Adrenal gland (tissue), 12 donors: Measurements from ENCODE around the gene SUB1. TPM values are rescaled to one million over a fixed set of nuclear protein-coding genes. Genes with fewer than 3 reads are reported as not detected.

Source experiments
- DNase-seq, 7 donors: peaks; one replicate each; pipeline ENCODE4 v3.0.0-alpha.2; 2019 to 2020
- H3K27ac ChIP-seq, 5 donors: fragments of 200-600 bp; sonication (generic) in 4 of 5; 1 replicate in 3 of 5; 2 replicates in 2 of 5; pipeline versions ENCODE4 v1.5.1 to v1.8.0; 2016 to 2020; ENCODE audit warnings: mild to moderate bottlenecking in 1 of 5
- H3K27me3 ChIP-seq: fragments of 200-600 bp; 2 replicates; pipeline ENCODE4 v1.8.0; 2021
- H3K36me3 ChIP-seq, 2 donors: fragments of 200-600 bp; replicated peaks in 1 of 2; 1 replicate in 1 of 2; 2 replicates in 1 of 2; pipeline versions ENCODE4 v1.5.1 to v1.8.0; 2018 to 2022
- H3K4me1 ChIP-seq, 2 donors: fragments of 200-600 bp; replicated peaks in 1 of 2; 1 replicate in 1 of 2; 2 replicates in 1 of 2; pipeline versions ENCODE4 v1.5.1 to v1.8.0; 2018 to 2021
- H3K4me3 ChIP-seq, 4 donors: fragments of 200-600 bp; sonication (generic) in 3 of 4; one replicate each; pipeline ENCODE4 v1.5.1; 2016 to 2018
- H3K9me3 ChIP-seq, 3 donors: fragments of 200-600 bp; sonication (generic) in 1 of 3; replicated peaks in 1 of 3; 1 replicate in 2 of 3; 2 replicates in 1 of 3; pipeline versions ENCODE4 v1.5.1 to v1.8.0; 2016 to 2021
- CTCF ChIP-seq, 6 experiments: fragments of 450-650 bp in 4 of 6; fragments of 200-600 bp in 2 of 6; sonication (generic) in 1 of 6; IDR thresholded peaks; 1 replicate in 5 of 6; 2 replicates in 1 of 6; pipeline versions ENCODE4 v1.5.1 to v1.8.0; 2016 to 2021; ENCODE audit warnings: antibody characterized with exemption in 6 of 6, mild to moderate bottlenecking in 2 of 6, moderate library complexity in 1 of 6
- POLR2A ChIP-seq, 2 donors: fragments of 450-650 bp; IDR thresholded peaks; one replicate each; pipeline ENCODE4 v1.6.1; 2017; ENCODE audit warnings: antibody characterized with exemption in 2 of 2, mild to moderate bottlenecking in 2 of 2, moderate library complexity in 1 of 2
- WGBS, 4 donors: extraction: QIAGEN DNeasy Blood & Tissue Kit in 2 of 4; methylation state at CpG; one replicate each; pipeline versions ENCODE4 v1.1.5 to v1.1.7; 2013 to 2017; 5-methylcytosine and 5-hydroxymethylcytosine counted together
- intact Hi-C, 2 donors: fragments of 100-400 bp; cut with DNase I; formaldehyde crosslinking; loops; one replicate each; pipeline versions ENCODE4 v1.14.1 to v1.15.0; 2022 to 2023
- polyA plus RNA-seq, 3 donors: library from polyadenylated mRNA; stranded (reverse); fragments of 200-250 nt in 2 of 3; fragments of 350-450 nt in 1 of 3; fragmentation: Illumina TruSeq in 1 of 3; extraction: RNeasy Lipid Tissue Mini Kit (QIAGEN cat#74804) in 1 of 3; gene quantifications; one replicate each; pipeline ENCODE4 v1.2.3, GENCODE V29; 2013 to 2014
- total RNA-seq, 9 donors: library from RNA; depleted of rRNA in 4 of 9; stranded (reverse); fragments of >200 nt in 4 of 9; fragments of 120-200 nt in 1 of 9; fragmentation: NEBNext Ultra II Directional in 1 of 9; extraction: Animal tissue kit (Norgen Biotek cat#: 25700) in 1 of 9; gene quantifications; one replicate each; pipeline versions ENCODE4 v1.1.0 to v1.2.4, GENCODE V29; 2013 to 2023
- donor health status: healthy with polysubstance abuse.
- donor health status: Bipolar disorder and iron deficiency.
- donor health status: DM: yes; HTN: yes; CAD: no.
- donor health status: DM: no; HTN: no; CAD: no.
- donor health status: DM: no; HTN: no; CAD: no.
- donor health status: DM: yes; HTN: yes; CAD: no.

SUB1 gene
- total and polyA plus RNA-seq, 12 donors: 48.1 to 439 (median 166) TPM

GRCh38 chr5:32587067-32587551 is 1.8 kb downstream of the SUB1 start:
- H3K27ac ChIP-seq: peak overlapping the region in 1 of 5 donors; percentile 99
- H3K4me3 ChIP-seq: peak overlapping the region in 1 of 4 donors; percentile 89
- 48 to 57% (median 56%) methylated on average over 6 of the region's 6 CpGs for WGBS, 4 donors

GRCh38 chr5:32589416-32589815 is 4.1 kb downstream of the SUB1 start:
- H3K4me3 ChIP-seq: no peak overlapping the region

More at GRCh38 chr5:32587067-32587551, 1.8 kb downstream of the SUB1 start:
- Histone ChIP-seq H3K27me3 (no peaks in the 10 kb centered on the region), H3K4me1 (peaks cover 11 to 44% of the 10 kb centered on the region in 2 donors), H3K9me3 (no peaks in the 10 kb centered on the region), H3K36me3 (peaks cover 0 to 26% of the 10 kb centered on the region in 2 donors)
- intact Hi-C loops: loop anchor here in 1 of 2 donors (5.0 kb wide), 1 partner anchor 100 kb away; no protein-coding TSS in a partner anchor
- TF ChIP-seq CTCF (IDR thresholded peaks at IDR 0.05) (no peak), POLR2A (IDR thresholded peaks at IDR 0.05) (no peak)
- no peak for DNase-seq

GRCh38 chr5:32589942-32590869 is 4.8 kb downstream of the SUB1 start:
- peaks cover 0 to 56% of the 10 kb centered on the region in 2 donors for H3K36me3 ChIP-seq
- TF ChIP-seq CTCF (IDR thresholded peaks at IDR 0.05) (peak; percentile 57 to 88 (median 74)), POLR2A (IDR thresholded peaks at IDR 0.05) (no peak)
- H3K9me3 ChIP-seq: no peaks in the 10 kb centered on the region
- H3K4me3 ChIP-seq: no peak overlapping the region
- 81 to 85% (median 82%) methylated on average over 13 to 15 of the region's 15 CpGs for WGBS, 4 donors
- no peak overlapping the region for H3K27ac ChIP-seq
- intact Hi-C loops: loop anchor here (5.0 kb wide), 2 partner anchors 98 to 103 kb away; no protein-coding TSS in a partner anchor
- H3K27me3 ChIP-seq: no peaks in the 10 kb centered on the region
- peak in 4 of 7 donors; percentile 25 to 62 (median 49) for DNase-seq
- peaks cover 11 to 29% of the 10 kb centered on the region in 2 donors for H3K4me1 ChIP-seq

More at GRCh38 chr5:32589416-32589815, 4.1 kb downstream of the SUB1 start:
- WGBS, 4 donors: 85 to 89% (median 86%) methylated on average over 8 of the region's 8 CpGs
- intact Hi-C loops: loop anchor here in 1 of 2 donors (5.0 kb wide), 1 partner anchor 102 kb away; no protein-coding TSS in a partner anchor
- peaks cover 0 to 48% of the 10 kb centered on the region in 2 donors for H3K36me3 ChIP-seq
- no peaks in the 10 kb centered on the region for H3K27me3 ChIP-seq
- no peak overlapping the region for H3K27ac ChIP-seq
- no peak for DNase-seq
- no peaks in the 10 kb centered on the region for H3K9me3 ChIP-seq
- TF ChIP-seq CTCF (IDR thresholded peaks at IDR 0.05) (no peak), POLR2A (IDR thresholded peaks at IDR 0.05) (no peak)
- H3K4me1 ChIP-seq: peaks cover 11 to 37% of the 10 kb centered on the region in 2 donors

DNA sequence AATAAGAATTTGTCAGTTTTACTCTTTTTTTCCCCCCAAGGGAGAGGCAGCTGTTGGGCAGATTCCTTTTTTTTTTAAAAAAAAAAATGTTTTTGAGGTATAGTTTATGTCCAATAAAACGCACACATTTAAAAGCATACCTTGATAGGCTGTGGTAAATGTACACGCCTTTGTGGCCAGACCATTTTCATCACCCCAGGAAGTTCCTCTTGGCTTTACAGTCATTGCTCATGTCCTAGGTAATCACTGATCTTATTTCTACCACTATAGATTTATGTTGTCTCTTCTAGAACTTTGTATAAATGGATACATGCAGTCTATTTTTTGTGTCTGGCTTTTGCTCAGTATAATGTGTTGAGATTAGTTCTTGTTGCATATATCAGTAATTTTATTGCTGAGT is 9.8 kb downstream of the SUB1 start:
- peaks cover 3 to 43% of the 10 kb centered on the region in 2 donors for H3K4me1 ChIP-seq

More for the DNA sequence above, 9.8 kb downstream of the SUB1 start:
- no peak for DNase-seq
- no peak overlapping the region for H3K4me3 ChIP-seq
- no peaks in the 10 kb centered on the region for H3K27me3 ChIP-seq
- 78 to 92% (median 83%) methylated on average over 2 of the region's 2 CpGs for WGBS, 4 donors
- intact Hi-C loops: no loop called here
- no peak overlapping the region for H3K27ac ChIP-seq
- H3K36me3 ChIP-seq: peaks cover 0 to 63% of the 10 kb centered on the region in 2 donors
- TF ChIP-seq CTCF (IDR thresholded peaks at IDR 0.05) (no peak), POLR2A (IDR thresholded peaks at IDR 0.05) (no peak)
- H3K9me3 ChIP-seq: no peaks in the 10 kb centered on the region
